H7 (cell line): ENCODE results near the gene ZC3H8. TPM values are rescaled to one million over a fixed set of nuclear protein-coding genes. Genes with fewer than 3 reads are reported as not detected.

ENCODE experiments used
- DNase-seq: peaks from one replicate; pipeline ENCODE4 v3.0.0; 2012
- H3K27me3 ChIP-seq: 2 replicates; pipeline ENCODE4 v1.6.0; 2011; ENCODE audit warnings: mild to moderate bottlenecking, low read length; ENCODE audit not compliant: control insufficient read depth, insufficient read depth
- H3K36me3 ChIP-seq: replicated peaks from 2 replicates; pipeline ENCODE4 v1.5.1; 2011; ENCODE audit warnings: low read length; ENCODE audit not compliant: control insufficient read depth, insufficient read depth
- H3K4me3 ChIP-seq: 2 replicates; pipeline ENCODE4 v1.5.1; 2011; ENCODE audit warnings: low read depth, mild to moderate bottlenecking, control low read depth, low read length, moderate library complexity; ENCODE audit not compliant: insufficient read depth
- total RNA-seq: library from RNA; depleted of rRNA; stranded (reverse); fragments of >200 nt; shearing (Covaris generic); gene quantifications from 2 replicates; pipeline ENCODE4 v1.2.3, GENCODE V29; 2014

ZC3H8 gene
- total RNA-seq, 1 experiment from 2014 or later: 2.1 TPM

DNA sequence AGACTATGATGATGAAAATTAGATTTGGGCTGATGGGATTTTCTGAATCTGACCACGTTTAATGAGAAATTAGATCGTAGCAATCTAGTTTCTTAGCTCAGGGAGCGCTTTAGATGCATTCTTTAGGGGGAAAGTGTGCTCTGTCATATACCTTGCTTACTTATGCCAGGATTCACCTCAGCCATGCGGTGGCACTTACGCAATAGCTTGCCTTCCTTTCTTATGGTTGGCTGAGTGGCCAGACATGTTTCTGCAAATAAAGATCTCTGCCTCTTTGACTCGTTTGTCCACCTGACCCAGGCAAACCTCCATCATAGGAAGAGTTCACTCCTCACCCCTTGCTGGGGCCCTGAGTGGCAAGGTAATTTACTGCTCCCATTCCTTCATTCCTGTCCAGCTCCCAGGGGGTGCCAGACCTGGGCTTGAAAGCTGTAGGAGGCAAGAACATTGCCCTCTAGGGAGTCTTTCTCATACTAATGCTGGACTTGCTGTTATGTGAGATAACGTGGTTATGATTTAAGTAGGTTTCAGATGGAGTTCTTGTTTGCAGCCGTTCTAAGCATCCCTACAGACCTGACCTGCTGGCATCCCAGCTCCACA is 59.6 kb downstream of the ZC3H8 start:
- Histone ChIP-seq H3K36me3 (no peaks in the 10 kb centered on the region), H3K4me3 (no peak overlapping the region), H3K27me3 (no peaks in the 10 kb centered on the region)
- no peak for DNase-seq

DNA sequence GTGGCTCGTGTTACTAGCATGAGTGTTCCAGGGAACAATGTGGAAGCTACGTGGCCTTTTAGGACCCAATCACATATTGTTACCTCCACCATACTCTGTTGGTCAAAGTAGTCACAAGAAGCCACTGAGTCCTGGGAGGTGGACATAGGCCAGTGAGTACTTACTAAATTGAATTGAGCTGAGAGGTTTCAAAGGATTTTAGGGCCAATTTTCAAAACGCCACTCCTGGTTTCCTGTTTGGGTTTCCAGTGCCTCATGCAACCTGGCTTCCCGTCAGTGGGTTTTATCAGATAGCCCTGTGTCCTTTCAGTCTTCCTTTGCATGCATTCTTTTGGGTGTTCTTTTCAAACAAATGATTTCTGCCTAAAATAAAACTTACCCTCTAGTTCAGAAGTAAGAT is 60.4 kb downstream of the ZC3H8 start:
- no peaks in the 10 kb centered on the region for H3K27me3 ChIP-seq
- no peaks in the 10 kb centered on the region for H3K36me3 ChIP-seq
- H3K4me3 ChIP-seq: no peak overlapping the region
- no peak for DNase-seq

DNA sequence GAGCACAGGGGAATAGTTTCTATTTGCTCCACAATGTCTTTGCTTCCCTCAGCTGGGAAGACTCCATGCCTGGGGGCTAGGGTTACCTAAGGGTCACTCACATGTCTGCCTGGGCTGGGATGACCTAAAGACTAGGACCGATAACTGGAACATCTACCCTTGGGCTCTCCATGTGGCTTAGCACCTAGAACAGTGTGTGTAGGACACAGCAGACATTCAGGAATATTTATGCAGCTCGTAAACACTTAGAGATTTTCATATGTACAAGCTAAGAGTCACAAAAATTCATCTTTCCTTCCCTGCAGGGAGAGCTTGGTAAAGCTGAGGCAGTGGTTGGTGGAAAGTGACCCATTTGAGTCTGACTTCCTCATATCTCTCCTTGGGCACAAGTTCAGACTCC is 60.8 kb downstream of the ZC3H8 start:
- no peaks in the 10 kb centered on the region for H3K36me3 ChIP-seq
- H3K27me3 ChIP-seq: no peaks in the 10 kb centered on the region
- H3K4me3 ChIP-seq: no peak overlapping the region
- no peak for DNase-seq

DNA sequence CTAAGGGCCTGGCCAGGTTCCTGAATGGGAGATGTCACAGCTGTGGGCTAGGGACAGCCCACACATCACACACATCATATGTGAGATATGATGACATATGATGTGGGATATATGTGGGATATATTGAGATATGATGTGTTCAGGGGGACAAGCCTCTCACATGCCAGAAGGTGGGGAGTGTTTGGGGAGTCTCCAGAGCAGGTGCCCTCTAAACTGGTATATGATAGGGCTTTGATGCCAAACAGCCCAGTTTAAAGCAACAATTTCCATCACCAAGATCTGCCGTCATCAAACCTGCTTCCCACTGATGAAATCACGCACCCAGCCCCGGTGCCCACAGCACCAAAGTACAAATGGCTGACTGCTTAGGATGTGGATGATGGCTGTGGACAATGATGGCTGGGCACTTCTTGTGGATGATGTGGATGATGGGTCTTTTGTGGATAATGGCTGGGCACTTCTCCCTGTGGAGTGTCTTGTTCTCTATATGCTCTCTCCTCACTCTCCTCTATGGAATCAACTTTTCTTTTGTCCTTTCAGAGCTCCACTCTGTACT is 65.8 kb downstream of the ZC3H8 start:
- Histone ChIP-seq H3K4me3 (no peak overlapping the region), H3K36me3 (no peaks in the 10 kb centered on the region)
- no peak for DNase-seq

DNA sequence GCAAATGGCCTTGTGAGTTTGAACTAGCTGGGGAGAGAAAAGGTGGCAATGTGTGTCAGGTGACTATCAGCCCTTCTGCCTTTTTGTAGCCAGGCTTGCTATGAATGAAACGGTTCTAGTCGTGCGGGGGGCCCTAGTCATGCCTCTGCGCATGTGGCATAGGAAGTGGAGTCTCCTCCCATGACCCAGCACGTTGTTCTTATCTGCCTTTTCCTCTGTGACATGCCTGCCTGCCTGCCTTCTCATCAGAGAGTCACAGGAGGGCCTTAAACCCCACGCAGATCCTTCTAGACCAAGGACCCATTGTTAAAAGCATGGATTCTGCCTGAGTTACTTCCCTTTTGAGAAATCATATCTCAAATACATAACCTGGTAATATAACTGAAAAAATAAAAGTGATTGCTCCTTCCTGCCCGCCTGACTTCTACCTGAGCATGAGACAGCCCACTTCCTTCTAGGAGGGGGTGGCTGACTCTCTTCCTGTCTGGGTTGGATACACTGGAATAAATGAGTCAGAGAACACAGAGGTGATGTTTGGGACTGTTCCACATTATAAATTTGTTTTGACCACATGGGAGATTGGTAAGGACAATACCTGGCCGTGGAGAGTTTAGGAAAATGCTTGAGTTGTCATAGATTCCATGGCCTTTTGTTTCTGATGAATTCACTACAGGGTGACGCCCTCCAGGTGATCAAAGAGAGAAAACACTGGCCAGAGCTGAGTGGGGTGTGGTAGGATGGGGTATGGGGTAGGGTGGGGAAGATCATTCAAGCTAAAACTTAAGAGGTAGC is 66.8 kb downstream of the ZC3H8 start:
- no peaks in the 10 kb centered on the region for H3K36me3 ChIP-seq
- no peak for DNase-seq
- H3K27me3 ChIP-seq: no peaks in the 10 kb centered on the region
- H3K4me3 ChIP-seq: no peak overlapping the region

More for the DNA sequence above, 65.8 kb downstream of the ZC3H8 start:
- no peaks in the 10 kb centered on the region for H3K27me3 ChIP-seq

GRCh38 chr2:112187046-112187715 is 67.7 kb downstream of the ZC3H8 start:
- H3K36me3 ChIP-seq: no peaks in the 10 kb centered on the region
- H3K27me3 ChIP-seq: no peaks in the 10 kb centered on the region
- no peak for DNase-seq
- H3K4me3 ChIP-seq: no peak overlapping the region

DNA sequence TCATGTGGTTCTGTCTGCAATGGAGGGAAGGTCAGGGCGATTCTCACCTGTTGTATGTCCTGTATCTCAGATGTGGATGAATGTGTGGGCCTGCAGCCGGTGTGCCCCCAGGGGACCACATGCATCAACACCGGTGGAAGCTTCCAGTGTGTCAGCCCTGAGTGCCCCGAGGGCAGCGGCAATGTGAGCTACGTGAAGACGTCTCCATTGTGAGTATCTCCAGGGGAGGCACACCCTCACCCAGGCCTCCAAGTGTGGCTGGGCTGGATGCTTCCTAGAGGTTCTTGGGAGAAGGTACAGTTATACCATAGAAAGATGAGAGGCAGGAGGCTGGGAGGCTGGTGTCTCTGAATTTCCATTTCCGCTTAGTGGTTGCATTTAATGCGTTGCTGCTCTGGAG is 69.7 kb downstream of the ZC3H8 start:
- peak; percentile 8 for DNase-seq
- Histone ChIP-seq H3K27me3 (no peaks in the 10 kb centered on the region), H3K36me3 (no peaks in the 10 kb centered on the region), H3K4me3 (no peak overlapping the region)

GRCh38 chr2:112184121-112184520 is 70.7 kb downstream of the ZC3H8 start:
- Histone ChIP-seq H3K36me3 (no peaks in the 10 kb centered on the region), H3K27me3 (no peaks in the 10 kb centered on the region), H3K4me3 (no peak overlapping the region)
- DNase-seq: peak; percentile 15

- Histone ChIP-seq H3K27me3 (no peaks in the 10 kb centered on the region), H3K4me3 (no peak overlapping the region), H3K36me3 (no peaks in the 10 kb centered on the region)
- DNase-seq: peak; percentile 13
These were observed 71.4 kb downstream of the ZC3H8 start for GRCh38 chr2:112183327-112184025.

DNA sequence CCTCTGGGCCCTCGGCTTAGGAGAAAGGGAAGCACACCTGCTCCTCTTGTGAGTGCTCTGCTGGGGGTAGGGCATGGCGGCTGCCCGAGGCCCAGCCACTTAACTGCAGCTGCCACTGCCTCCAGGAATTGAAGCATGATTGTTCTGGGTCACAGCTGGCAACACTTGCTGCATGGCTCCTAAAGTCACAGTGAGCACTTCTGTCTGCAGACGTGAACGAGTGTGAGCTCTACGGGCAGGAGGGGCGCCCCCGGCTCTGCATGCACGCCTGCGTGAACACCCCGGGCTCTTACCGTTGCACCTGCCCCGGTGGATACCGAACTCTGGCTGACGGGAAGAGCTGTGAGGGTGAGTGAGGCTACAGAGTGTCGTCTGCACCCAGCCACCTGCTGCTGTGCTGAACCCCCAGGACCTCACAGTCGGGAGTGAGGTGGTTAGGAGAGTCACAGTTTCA is 72.2 kb downstream of the ZC3H8 start:
- H3K4me3 ChIP-seq: no peak overlapping the region
- DNase-seq: peak; percentile 42
- H3K27me3 ChIP-seq: no peaks in the 10 kb centered on the region
- no peaks in the 10 kb centered on the region for H3K36me3 ChIP-seq

DNA sequence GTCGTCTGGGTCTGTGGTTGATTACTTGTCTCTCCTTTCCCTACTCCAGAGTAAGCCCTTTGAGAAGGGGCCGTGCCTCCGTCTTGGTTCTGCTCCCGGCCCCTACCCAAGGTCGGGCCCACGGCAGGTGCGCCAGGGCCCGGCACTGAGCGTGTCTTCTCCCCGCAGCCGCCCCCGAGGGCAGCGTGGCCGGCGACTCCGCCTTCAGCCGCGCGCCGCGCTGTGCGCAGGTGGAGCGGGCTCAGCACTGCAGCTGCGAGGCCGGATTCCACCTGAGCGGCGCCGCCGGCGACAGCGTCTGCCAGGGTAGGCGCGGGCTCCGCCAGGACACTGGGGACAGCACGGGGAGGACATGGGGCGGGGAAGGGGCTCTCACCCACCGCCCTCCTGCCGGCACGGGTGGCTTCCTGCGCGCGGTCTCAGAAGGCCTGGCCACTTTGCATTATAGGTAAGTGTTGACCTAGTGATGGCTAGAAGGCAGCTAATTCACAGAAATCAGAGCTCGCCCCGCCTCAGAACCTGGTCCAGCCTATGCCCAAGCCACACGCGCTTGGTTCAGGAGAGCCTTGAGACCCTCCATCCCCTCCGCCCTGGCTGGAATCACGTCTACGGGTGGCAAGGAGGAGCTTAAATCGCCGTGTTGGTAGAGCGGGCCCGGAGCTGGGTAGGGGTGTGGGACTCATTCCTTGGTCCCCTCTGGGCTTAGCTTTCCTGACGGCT is 73.1 kb downstream of the ZC3H8 start:
- Histone ChIP-seq H3K27me3 (no peaks in the 10 kb centered on the region), H3K36me3 (no peaks in the 10 kb centered on the region), H3K4me3 (no peak overlapping the region)
- DNase-seq: peak; percentile 73

DNA sequence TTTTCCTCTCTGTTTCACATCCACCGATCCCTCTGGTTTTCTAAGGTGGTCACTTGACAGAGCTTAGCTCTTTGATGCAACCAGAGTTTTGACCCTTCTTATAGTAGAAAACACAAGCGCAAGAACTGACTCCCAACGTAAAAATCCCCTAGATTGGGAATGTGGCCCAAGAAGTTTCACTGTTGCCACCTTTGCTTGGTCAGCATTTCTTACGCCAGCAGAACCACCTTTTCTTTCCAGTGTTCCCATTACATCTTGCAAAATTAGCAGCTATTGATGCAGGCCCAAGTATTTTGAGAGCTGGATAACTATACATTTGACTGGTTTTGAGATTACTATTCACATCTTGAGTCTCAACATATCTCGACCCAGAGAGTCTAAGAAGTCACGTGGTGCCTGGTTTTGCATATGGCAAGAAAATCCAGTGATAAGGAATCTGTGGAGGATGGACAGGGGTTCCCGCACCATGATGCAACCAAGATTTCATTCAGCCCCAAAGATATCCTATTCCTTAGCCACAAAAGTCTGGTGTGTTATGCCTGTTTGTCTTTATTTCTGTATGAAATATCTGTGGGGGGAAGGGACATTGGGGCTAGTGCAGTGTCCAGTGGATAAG is 78.8 kb downstream of the ZC3H8 start:
- DNase-seq: no peak

GRCh38 chr2:112175333-112175732 is 79.5 kb downstream of the ZC3H8 start:
- H3K27me3 ChIP-seq: no peaks in the 10 kb centered on the region
- H3K4me3 ChIP-seq: no peak overlapping the region
- no peak for DNase-seq
- no peaks in the 10 kb centered on the region for H3K36me3 ChIP-seq

More for the DNA sequence above, 78.8 kb downstream of the ZC3H8 start:
- H3K36me3 ChIP-seq: no peaks in the 10 kb centered on the region
- no peak overlapping the region for H3K4me3 ChIP-seq
- H3K27me3 ChIP-seq: no peaks in the 10 kb centered on the region
